Measurements from ENCODE around the gene TMTC4.
"Not testable (repeated sequence)": the region's sequence is repeated elsewhere in the genome, so short reads cannot be mapped to it uniquely, and the experiment has no call there.

The TMTC4 gene

DNA sequence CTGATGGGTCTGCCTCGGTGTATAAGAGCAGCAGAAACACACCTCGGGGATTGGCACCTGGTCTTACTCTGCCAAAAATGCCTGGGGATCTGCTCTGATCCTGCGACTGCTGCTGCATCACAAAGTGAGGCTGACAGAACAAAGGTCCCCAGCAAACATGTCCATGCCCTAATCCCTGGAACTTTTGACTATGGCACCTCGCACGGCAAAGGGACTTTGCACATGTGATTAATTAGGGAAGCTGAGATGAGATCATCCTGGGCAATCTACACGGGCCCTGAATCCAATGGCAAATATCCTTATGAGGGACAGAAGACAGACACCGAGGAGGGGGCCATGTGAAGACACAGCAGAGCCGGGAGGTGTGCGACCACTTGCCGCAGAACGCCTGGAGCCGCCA lies 94.5 kb downstream of the TMTC4 start:
- TF ChIP-seq, protein P1, sequence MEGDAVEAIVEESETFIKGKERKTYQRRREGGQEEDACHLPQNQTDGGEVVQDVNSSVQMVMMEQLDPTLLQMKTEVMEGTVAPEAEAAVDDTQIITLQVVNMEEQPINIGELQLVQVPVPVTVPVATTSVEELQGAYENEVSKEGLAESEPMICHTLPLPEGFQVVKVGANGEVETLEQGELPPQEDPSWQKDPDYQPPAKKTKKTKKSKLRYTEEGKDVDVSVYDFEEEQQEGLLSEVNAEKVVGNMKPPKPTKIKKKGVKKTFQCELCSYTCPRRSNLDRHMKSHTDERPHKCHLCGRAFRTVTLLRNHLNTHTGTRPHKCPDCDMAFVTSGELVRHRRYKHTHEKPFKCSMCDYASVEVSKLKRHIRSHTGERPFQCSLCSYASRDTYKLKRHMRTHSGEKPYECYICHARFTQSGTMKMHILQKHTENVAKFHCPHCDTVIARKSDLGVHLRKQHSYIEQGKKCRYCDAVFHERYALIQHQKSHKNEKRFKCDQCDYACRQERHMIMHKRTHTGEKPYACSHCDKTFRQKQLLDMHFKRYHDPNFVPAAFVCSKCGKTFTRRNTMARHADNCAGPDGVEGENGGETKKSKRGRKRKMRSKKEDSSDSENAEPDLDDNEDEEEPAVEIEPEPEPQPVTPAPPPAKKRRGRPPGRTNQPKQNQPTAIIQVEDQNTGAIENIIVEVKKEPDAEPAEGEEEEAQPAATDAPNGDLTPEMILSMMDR (conservative IDR thresholded peaks at IDR 0.05; ENCODE audit: control insufficient read depth, insufficient read depth, low read depth, low read length): no peak
- H3K4me3 ChIP-seq (ENCODE audit: control insufficient read depth, low read depth, low read length): no peak overlapping the region

DNA sequence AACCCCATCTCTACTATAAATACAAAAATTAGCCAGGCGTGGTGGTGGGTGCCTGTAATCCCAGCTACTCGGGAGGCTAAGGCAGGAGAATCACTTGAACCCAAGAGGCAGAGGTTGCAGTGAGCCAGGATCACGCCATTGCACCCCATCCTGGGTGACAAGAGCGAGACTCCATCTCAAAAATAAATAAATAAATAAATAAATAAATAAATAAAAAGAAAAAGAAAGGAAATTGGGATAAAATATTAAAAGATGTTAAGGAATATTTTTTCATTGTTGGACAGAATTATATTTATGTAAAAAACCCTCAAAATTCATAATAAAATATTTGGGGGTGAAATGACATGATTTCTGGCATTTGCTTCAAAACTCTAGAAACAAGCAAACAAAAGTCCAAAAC lies 97.4 kb downstream of the TMTC4 start:
- not testable (repeated sequence) for DNase-seq (ENCODE audit: low read depth); H3K4me3 ChIP-seq (ENCODE audit: control insufficient read depth, low read depth, low read length)

More for the DNA sequence above, 94.5 kb downstream of the TMTC4 start:
- no peak for DNase-seq (ENCODE audit: low read depth)

DNA sequence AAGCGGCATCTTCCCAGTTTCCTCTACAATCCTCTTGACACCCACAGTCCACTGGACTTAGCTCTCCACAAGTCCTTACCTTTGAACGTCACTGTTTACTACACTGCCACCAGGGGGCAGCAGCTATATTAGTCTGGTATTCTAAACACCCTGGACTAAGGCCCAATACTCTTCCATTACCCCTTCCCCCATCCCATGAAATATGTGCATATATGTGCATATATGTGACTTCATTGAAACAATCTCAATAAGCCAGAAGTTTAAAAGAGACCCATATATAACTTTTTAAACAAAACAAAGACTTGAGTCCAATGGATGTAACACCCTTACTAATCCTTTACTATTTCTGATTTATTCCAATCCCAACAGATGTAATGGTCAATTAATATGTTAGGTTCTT lies 101.5 kb downstream of the TMTC4 start:
- DNase-seq (ENCODE audit: low read depth): peak; percentile 86
- TF ChIP-seq, protein P1 (conservative IDR thresholded peaks at IDR 0.05; ENCODE audit: control insufficient read depth, insufficient read depth, low read depth, low read length): peak; percentile 80
- no peak overlapping the region for H3K4me3 ChIP-seq (ENCODE audit: control insufficient read depth, low read depth, low read length)

DNA sequence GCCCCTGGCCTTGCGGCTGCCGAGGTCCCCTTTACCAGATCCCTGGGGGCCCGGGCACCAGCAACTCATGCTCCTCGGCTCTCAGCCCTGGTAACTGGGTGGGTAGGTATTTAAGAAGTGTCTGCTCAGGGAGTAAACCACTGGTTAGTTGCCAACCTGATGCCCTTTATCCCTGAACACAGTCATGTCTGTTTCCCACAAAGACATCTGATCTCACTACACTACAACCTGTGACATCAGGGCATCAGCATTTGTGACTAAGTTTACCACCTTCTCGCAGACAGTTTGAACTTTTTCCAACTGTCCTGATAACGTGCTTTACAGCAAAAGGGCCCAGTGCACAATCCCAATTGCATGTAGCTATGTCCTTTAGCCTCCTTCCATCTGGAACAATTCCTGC lies 108.1 kb downstream of the TMTC4 start:
- no peak overlapping the region for H3K4me3 ChIP-seq (ENCODE audit: control insufficient read depth, low read depth, low read length)
- DNase-seq (ENCODE audit: low read depth): peak; percentile 38
- TF ChIP-seq, protein P1 (conservative IDR thresholded peaks at IDR 0.05; ENCODE audit: control insufficient read depth, insufficient read depth, low read depth, low read length): no peak

DNA sequence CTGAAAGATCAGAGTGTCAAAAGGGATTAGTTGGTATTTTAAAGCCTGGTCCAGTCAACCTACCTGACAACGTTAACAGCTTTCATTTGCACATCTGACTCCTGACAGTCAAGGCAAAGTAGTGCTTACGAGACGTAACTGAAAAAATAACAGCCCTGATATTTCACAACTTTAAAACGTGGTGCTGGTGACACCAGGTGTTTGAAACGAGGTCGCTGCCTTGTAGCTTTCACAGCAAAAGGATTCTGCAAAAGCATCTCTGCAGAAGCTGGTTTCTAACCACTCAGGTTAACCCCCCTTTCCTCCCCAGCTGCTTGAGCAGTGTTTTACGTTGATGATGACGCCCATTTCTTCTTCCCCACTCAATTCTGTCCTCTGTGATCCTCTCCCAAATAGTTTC lies 109.3 kb downstream of the TMTC4 start:
- TF ChIP-seq, protein P1 (conservative IDR thresholded peaks at IDR 0.05; ENCODE audit: control insufficient read depth, insufficient read depth, low read depth, low read length): no peak
- no peak for DNase-seq (ENCODE audit: low read depth)
- H3K4me3 ChIP-seq (ENCODE audit: control insufficient read depth, low read depth, low read length): no peak overlapping the region

DNA sequence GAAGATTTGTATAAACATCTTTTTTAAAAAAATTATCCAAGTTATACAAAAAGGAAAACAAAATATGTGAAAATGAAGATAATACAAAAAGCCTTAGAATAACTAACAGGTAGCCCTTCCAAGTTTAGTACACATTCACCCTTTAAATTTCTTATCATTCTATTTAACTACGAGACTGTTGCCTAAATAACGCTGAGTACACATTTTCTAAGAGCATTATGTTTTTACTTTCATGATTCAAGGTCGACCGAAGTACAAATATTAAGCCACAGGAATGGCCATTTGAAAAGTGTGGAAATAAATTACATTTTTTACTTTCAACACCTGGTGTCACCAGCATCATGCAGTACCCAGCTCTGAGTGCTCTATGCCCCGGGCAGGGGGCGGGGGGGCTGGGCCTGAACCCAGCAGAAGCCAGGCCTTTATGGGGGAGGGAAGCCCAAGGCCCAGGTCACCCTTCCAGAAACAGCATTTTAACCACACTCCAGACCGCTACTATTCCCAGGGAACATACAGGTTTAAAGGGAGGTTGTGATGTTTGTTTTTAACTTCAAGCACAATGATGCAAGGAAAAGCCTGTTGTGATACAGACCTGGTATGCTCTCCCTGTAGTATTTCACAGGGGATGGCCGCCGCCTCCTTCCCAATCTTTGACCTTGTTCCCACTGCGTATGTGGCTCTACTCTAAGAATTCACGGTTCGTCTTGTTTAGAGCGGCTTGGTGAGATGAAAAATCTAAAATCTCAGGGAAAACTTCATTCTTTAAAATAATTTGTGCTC lies 110.0 kb downstream of the TMTC4 start:
- TF ChIP-seq, protein P1 (conservative IDR thresholded peaks at IDR 0.05; ENCODE audit: control insufficient read depth, insufficient read depth, low read depth, low read length): no peak
- no peak for DNase-seq (ENCODE audit: low read depth)
- no peak overlapping the region for H3K4me3 ChIP-seq (ENCODE audit: control insufficient read depth, low read depth, low read length)

DNA sequence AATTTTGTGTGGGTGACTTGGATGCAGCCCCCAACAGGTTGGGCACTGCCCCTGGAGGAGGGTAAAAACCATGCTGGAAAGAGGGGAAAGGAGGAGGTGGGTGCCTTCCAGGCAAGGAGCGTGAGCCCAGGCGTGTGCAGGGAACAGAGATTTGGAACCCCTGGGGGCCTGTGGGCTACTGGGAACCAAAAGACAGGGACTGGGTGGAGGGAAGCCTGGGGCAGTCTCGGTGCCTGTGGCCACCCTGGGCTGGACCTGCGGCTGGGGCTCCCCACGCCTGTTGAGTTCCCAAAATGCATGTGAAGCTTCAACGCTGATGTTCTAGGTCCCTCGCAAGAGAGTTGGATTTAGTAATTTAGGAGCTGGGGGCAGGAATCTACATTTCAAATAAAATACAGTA lies 110.8 kb downstream of the TMTC4 start:
- H3K4me3 ChIP-seq (ENCODE audit: control insufficient read depth, low read depth, low read length): no peak overlapping the region
- TF ChIP-seq, protein P1 (conservative IDR thresholded peaks at IDR 0.05; ENCODE audit: control insufficient read depth, insufficient read depth, low read depth, low read length): no peak
- no peak for DNase-seq (ENCODE audit: low read depth)

Data from fibroblast of mammary gland (primary cell).